Panc1 (cell line): Measurements from ENCODE around the gene U2SURP.

Source experiments
- POLR2AphosphoS5 ChIP-seq: IDR thresholded peaks from 2 replicates; pipeline ENCODE4 v1.6.1; 2012; ENCODE audit warnings: mild to moderate bottlenecking, low read depth, low read length, moderate library complexity
- REST ChIP-seq, 2 experiments: IDR thresholded peaks; 2 replicates each; pipeline ENCODE4 v1.6.1; 2011 to 2012; ENCODE audit warnings: low read depth in 2 of 2, control low read depth in 1 of 2, low read length in 1 of 2, mild to moderate bottlenecking in 1 of 2, moderate library complexity in 1 of 2; ENCODE audit not compliant: insufficient read depth in 1 of 2
- TF ChIP-seq, protein P1 (sequence below): fragments of 450-650 bp; IDR thresholded peaks from 2 replicates; pipeline ENCODE4 v1.5.1; 2017; ENCODE audit warnings: mild to moderate bottlenecking

DNA sequence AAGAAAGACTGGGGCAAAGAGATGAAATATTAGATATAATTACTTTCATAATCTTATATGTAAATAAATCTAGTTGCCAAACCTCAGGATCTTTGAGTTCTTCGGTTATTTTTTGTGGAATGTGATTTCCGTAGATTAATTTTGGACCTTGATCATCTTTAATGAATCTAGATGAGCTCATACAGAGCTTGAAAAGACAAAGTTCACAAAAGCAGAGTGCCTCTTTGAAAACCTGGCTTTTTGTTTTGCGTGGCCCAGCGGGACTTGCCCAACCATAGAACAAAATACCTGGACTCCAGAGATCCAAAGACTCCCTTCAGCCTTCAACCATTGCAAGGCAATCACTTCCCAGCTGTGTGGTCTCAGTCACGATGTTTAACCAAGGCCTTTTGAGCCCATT lies 63.4 kb downstream of the U2SURP start:
- TF ChIP-seq, protein P1, sequence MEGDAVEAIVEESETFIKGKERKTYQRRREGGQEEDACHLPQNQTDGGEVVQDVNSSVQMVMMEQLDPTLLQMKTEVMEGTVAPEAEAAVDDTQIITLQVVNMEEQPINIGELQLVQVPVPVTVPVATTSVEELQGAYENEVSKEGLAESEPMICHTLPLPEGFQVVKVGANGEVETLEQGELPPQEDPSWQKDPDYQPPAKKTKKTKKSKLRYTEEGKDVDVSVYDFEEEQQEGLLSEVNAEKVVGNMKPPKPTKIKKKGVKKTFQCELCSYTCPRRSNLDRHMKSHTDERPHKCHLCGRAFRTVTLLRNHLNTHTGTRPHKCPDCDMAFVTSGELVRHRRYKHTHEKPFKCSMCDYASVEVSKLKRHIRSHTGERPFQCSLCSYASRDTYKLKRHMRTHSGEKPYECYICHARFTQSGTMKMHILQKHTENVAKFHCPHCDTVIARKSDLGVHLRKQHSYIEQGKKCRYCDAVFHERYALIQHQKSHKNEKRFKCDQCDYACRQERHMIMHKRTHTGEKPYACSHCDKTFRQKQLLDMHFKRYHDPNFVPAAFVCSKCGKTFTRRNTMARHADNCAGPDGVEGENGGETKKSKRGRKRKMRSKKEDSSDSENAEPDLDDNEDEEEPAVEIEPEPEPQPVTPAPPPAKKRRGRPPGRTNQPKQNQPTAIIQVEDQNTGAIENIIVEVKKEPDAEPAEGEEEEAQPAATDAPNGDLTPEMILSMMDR = no peak
- TF ChIP-seq POLR2AphosphoS5 = no peak
- TF ChIP-seq REST (IDR thresholded peaks at IDR 0.05; ENCODE audit: insufficient read depth in 1 of 2, low read depth in 2 of 2, low read length in 1 of 2) = no peak
